ENCODE results near the gene UFD1.
"Not testable (repeated sequence)": the region's sequence is repeated elsewhere in the genome, so short reads cannot be mapped to it uniquely, and the experiment has no call there.

The UFD1 gene

DNA sequence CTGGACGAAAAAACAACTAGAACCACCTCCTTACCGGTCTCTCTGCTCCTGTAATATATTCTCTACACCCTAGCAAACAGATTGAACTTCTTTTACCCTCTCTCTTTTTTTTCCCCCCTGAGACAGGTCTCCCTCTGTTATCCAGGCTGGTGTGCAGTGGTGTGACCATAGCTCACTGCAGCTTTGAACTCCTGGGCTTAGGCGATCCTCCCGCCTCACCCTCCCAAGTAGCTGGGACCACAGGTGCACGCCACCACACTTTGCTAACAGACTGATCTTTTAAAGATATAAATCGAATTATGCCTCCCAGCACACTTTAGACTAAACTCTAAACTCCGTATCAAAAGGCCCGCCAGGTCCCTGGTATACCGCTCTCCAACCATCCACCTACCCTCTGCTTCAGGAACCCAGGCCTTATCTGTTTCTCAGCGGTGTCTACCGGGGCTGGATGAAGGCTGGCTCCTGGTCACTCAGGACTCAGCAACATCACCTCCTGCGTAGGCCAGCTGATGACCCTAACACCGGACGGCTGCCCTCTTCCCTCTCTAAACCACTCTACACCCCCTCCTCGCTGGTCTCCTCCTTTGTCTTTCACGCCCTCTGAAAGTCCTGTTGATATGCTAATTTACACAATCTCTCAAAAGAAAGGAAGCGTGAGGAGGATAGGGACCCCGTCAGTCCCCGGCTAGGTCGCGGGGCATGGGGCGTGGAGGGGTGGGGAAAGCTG lies 32.2 kb downstream of the UFD1 start:
- peak; percentile 17 for DNase-seq

DNA sequence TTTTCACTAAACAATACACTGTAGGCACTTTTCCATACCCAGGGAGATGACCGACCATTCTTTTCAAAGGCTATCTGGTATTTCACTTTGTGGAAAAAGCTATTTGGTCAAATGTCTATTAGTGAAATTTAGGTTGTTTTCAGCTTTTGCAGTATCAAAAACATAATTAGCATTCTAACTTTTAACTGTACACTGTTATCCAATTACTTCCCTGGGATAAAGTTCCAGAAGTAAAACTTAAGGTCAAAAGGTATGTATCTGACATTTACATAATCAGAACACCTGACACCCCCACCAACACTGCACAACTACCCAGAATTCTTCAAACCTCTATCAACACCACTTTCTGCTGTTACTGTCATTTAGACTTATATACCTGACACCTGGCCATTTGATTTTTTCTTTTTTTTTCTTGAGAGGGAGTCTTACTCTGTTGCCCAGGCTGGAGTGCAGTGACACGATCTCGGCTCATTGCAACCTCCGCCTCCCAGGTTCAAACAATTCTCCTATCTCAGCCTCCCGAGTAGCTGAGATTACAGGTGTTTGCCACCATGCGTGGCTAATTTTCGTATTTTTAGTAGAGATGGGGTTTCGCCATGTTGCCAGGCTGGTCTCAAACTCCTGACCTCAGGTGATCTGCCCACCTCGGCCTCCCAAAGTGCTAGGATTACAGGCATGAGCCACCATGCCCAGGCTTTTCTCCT lies 33.6 kb downstream of the UFD1 start:
- DNase-seq, result not testable (repeated sequence)

DNA sequence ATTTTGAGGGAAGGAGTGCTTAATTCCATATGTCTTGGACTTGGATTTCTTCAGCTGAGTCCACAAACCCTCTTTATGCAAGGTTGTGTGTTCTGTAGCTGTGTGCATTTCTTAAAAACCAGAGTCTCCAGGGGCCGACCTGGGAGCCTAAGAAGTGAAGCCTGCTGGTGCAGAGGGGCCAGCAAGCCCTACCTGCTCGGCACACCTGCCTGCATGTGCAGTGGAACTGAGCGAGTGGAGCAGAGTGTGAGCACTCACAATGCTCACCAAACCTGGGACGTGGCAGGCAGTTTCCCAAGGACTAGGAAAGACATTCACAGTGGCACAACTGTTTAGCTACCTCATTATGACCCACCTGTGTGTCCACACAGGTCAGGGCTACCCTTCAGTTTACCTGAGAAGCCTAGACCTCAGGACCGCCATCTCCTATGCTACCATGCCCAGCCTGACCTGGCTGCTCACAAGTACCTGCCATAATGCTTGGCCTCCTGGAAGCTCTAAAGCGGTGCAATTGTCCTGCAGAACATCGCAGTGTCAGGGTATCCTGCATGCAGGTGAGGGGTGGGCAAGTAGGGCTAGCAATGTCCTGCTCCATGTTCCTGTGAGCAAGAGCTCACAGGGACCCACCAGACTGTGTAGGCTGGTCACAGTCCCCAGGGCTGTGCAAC lies 35.3 kb downstream of the UFD1 start:
- DNase-seq, result no peak

DNA sequence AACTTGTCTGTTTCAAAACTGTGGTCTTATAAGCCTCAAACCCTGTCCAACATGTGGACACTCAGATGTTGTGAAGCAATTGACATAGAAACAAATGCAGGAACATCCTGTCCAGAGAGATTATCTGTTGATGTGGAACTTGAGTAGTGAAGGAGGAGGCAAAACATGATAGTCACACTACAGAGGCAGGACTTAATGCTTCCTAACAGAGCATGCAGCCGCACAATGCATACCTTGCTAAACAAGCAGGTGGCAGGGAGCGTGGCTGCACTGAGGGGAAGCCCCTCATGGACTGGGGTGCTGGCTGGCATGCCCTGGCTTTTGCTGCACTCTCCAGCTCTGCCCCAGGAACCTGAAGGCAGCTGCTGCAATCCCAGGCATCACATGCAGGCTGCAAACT lies 36.8 kb downstream of the UFD1 start:
- DNase-seq, result no peak

DNA sequence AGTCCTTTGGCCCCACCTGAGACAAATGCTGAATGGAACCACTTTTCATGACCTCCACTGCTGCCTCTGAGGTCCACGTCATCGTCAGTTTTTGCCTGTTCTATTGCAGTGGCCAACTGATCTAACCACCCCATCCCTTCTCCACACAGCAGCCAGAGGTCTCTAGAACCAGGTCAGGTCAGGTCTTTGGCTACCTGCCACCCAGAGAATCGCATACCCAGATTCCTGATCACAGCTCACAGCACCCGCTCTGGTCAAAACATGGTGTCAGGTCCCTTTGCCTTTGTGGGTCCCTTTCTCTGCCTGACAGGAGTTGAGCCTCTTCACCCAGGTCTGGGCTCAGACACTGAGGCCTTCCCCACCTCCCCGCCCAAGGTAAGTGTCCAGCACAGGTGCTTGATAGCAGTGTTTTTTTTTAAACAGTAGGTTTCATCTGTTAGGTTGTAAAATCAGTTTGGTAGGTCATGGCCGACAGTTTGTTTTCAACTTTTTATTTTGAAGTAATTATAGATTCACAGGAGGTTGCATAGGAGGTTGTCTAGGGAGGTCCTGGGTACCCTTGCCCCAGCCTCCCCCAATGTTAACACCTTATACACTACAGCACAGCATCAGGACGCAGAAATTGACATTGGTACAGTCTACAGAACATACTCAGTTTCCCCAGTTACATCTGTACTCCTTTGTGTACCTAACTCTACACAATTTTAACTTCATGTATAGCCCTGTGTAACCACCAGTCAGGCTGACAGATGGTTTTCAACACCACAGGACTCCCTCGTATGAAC lies 38.4 kb downstream of the UFD1 start:
- DNase-seq, result no peak

DNA sequence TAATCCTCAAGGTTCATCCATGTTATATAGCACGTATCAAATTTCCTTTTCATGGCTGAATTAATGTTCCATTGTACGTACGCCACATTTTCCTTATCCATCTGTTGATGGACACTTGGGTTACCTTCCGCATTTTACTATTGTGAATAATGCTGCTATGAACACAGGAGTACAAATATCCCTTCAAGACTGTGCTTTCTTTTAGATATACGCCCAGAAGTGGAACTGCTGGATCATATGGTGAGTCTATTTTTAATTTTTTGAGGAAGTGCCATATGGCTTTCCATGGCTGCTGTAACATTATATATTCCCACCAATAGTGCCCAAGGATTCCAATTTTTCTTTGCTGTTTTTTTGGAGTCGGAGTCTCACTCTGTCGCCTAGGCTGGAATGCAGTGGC lies 40.7 kb downstream of the UFD1 start:
- DNase-seq, result no peak

DNA sequence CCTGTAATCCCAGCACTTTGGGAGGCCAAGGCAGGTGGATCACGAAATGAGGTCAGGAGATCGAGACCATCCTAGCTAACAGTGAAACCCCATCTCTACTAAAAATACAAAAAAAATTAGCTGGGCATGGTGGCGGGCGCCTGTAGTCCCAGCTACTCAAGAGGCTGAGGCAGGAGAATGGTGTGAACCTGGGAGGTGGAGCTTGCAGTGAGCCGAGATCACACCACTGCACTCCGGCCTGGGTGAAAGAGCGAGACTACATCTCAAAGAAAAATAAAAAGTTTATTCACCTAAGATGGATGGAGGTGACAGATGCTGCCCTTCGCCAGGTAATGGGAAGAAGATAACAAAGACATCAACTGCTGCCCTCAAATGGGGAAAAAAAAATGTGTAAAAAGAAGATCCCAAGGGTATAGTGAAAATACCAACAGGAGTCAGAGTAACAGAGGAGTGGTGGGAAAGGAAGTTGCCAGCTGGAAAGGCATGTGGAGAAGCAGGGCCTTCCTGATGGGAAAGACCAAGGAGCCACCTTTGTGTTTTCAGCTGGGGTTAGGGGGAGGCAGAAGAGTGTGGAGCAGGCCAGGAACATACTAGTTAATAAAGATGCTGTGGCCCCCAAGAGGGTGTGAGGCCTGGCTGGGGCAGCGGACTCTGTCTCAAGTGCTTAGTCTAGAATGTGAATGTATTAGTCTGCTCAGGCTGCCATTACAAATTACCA lies 42.4 kb downstream of the UFD1 start:
- not testable (repeated sequence) for DNase-seq

DNA sequence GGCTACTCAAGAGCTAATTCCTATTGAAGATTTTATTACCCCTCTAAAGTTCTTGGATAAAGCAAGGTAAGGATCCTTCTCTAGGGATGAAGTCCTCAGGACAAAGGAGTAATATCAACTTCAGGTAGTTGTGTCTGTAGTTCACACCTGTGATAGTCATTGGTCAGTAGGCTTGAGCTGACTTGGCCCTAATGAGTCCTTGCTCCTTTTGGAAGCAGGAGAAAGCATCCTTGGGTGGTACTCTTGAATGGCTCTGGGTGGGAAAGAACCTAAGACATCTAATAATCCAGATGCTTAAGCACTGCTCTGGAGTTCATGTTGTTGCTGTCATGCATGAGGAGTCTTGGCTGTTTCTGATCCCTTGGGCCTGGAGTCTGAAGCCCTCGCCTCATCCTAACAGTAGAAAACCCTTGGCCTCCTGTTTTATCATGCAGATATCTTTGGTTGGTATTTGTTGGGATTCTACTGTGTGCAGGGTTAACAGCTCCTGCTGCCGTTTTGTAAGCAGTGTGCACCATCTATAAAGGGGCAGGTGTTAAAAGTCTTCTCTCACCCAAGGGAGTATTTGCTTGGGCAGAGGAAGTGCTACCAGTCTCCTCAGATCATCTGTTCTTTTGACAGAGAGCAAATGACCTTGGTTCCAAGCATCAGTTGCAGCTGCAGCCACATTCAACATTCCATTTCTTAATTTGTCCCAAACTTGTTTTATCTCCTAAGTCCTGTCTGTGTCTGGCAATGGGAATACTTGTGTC lies 44.0 kb downstream of the UFD1 start:
- DNase-seq, result no peak

DNA sequence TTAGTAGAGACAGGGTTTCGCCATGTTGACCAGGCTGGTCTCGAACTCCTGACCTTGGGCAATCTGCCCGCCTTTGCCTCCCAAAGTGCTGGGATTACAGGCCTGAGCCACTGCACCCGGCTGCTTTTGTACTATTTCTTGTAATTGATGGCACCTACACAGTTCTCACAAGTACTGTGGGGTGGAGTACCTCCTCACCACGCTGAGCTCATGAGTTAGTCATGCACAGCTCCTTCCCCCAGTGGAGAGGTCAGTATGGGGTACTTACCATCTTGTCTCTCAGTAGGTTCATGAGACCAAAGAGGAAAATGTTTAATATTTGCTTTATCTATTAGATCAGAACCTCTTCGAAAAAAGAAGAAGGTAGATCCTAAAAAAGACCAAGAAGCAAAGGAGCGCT lies 44.6 kb downstream of the UFD1 start:
- DNase-seq, result no peak

DNA sequence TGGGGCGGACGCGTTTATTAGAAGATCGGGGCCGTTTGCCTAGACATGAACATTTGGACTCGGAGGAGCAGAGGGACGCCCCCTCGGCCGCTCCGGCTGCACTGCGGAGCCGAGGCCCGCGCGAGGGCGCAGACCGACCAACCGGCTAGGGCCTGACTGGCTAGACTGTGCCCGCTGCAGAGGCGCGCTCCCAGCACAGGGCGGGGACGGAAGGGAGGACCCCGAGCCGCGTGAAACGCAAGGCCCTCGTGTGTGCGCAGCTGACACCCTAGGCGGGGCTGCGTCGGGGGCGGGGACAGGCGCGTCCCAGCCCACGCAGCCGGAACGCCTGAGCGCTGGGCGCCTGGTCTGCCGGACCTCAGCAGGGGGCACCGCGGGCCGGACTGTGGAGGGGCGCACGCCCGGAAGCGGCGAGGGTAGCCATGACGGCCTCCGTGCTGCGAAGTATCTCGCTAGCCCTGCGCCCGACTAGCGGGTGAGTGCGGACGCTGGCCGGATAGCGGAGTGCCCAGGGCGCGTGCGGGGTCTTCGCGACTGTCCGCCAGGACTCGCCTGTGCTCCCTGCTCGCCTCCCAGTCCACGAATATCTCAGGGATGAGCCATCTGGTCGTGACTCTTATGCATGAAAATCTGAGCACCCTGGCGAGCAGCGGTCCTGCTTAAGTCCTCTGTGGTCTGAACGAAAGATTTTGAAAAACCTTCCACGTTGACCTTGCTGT lies 46.7 kb downstream of the UFD1 start, which contains the start of gene MRPL40:
MRPL40 (plus strand) TSS at position 413 of the 719 bp plus-strand sequence; CDS start at position 423, 10 bp downstream.
- peak; percentile 88 for DNase-seq

DNA sequence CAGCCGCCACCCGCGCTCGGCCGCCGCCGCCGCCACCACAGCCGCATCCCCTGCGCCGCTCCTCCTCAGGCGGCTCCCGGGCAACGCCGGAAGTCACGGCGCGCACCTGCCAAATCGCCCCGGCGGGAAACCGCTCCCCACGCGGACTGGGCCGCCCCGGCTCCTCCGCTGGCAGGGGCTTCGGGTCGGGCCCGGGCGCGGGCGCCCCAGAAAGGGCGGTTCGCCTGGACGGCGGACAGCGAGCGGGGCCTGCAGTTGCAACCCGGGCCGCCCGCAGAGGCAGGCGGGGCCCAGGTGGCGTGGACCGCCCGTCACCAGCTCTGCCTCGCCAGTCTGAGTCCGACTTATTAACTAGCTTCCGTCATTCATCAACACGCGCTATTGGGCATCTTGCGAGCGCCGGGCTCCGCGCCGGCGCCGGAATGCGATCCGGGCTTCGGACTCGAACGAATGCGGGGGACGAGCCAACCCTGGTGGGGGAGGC lies 47.3 kb downstream of the UFD1 start, which contains the start of gene HIRA:
HIRA (minus strand) TSS at position 85 of the 484 bp plus-strand sequence. CDS start 257 bp downstream, outside the sequence.
- DNase-seq, result peak; percentile 88

DNA sequence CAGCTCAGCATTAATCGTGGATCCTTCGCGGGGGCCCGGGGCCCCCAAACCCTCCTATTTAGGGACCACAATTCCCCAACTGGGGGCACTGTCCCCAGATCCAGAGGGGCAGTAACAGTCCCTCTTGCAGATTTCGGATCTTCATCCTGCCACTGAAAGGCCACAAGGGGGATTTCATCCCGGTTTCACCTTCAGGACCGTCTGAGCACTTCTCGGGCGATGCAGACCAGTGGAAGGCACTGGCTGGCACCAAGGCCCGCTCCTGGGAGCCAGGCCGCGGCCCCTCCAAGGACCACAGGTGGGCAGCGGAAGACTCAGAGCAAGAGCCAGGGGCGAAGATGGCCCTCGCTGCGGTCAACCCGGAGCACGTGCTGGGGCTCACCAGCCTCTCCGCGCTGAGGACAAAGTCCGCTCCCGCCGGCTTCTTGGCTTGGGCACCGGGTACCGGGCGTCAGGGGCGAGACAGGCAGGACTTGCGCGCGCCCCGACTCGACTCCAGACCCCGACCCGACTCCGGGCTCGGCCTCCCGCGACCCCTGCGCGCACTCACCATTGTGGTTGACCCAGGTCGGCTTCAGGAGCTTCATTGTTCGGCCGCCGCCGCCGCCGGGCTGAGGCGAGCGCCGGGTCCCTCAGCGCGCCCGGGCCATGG lies 48.0 kb downstream of the UFD1 start:
- no peak for DNase-seq

DNA sequence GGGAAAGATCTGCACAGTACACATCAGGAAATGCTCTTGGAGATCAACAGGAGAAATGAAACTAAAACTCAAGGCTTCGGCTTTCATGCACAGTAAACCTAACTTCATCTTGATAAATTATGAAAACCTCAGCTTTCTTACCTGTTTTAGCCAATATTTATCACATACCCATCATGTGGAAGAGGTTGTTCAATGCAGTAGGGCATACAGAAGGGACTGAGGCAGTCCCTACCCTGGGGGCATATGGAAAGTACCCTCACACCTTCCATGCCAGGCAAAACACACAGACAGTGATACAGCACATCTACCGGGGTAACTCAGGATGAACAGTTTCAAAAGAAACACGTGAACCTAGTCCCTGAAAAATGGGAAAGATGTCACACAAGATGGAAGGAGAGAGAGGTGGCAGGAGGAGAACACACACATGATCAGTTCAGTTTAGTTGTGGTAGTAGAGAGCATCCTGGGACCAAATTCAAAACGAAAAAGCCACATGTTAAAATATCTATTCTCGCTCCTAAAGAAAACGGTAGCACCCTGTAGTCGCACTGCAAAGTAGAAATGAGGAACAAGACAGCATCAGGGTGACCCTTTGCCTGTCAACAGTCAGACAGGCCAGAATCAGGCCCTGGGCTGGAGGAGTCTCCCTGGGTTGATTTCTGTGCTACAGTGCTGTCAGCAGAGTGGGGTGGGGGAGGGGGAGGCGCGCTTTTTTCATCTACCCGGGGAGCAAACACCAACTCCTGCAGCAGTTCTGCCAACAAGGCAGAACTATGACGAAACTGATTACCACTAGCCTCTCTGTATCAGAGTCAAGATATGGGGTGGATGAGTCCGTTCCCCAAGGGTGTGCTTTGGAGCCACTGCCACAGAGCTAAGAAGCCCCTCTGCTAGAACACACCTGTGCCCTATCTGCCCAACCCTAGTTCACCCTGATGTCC lies 48.8 kb downstream of the UFD1 start:
- DNase-seq, result peak; percentile 22

DNA sequence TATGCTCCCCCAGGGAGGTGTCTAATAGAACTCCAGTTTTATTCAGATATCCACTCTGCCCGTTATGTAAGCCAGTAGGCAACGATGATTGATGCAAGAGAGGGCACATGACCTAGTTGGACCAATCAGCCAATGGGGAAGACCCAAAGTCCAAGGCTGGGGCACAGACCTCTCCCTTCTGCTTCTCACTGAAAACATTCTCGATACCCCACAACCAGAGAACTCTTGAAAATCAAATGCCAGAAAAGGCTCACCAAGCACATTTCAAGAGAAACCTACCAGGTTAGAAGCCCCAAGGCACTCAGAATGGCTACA lies 54.9 kb downstream of the UFD1 start:
- no peak for DNase-seq

DNA sequence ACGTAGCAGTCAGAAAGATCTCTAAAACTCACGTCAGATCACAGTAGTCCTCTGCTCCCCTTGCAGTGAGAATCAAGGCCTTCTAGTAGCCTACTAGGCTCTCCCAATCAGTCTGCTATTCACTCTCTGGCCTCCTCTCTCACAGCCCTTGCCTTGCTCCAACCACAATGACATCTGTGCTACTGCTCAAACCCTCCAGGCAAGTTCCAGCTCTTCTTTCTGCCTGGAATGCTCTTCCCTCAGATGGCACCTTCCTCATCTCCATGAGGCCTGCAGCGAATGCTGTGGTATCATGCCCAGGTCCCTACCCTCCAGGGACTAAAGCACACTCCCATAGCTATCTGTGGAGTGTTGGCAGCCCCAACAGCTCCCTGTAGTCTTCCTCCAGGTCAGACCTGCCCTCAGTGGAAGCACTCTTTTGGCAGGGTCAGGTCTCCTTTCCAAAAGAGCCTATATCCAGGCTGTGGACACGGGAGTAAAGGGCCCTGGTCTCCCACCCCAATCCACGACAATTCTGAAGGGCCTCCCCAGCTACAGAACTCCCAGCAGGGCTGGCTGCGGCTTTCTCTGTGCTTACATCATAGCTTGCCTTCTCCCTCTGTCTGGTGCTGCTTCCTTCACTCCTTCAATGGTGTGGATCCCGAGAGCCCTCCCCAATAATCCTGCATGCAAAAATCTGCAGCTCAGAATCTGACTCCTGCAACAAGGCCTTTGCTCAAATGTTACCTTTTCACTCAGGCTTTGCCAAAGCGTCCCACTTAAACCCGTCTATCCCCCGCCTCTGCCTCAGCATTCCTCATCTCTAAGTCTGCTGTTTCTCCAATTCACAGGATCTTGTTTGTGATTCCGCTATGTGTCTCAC lies 56.3 kb downstream of the UFD1 start:
- no peak for DNase-seq

DNA sequence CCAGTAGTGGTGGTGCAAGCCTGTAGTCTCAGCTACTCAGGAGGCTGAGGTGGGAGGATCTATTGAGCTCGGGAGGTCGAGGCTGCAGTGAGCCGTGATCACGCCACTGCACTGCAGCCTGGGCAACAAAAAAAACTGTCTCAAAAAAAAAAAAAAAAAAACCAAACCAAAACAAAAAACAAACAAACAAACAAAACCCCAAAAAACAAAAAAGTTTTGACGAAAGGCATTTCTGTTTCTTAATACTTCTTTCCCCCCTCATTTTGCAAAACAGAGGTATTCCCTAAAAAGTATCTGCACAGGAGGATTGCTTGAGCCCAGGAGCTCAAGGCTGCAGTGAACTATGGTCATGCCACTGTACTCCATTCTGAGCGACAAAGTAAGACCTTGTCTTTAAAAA lies 58.7 kb downstream of the UFD1 start:
- no peak for DNase-seq

DNA sequence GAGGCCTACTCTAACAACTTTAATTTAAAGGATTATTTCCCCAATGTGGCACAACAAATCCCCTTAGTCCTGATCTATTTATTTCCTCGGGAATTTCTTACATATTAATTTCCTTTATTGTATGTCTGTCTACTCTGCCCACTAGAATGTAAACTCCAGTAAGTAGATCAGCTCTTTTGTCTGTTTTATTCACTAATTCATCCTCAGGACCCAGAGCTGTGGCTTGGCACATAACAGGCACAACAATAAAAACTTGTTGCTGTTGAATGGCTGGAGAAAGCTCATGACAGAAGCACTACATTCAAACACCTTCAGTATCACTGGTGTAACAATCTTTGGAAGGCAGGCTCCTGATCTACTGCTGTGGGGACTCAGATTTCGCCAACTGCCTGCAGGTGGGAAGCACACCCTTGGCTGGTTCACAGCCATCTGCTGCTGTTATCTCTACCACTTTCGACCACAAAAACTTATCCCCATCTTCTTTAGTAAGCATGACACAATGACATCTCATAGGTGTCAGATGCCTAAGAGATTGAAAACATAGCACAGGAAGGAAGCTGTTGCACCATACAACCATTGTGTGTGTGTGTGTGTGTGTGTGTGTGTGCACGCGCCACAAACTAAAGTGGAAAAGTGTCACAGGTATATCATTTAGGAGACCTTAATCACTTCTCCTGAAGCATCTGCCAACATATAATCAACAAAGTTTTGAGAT lies 59.4 kb downstream of the UFD1 start:
- DNase-seq, result no peak
